Breast epithelium (tissue), 3 donors: ENCODE measurements around the gene REEP1.

Experiments used
- CTCF ChIP-seq, 3 donors: fragments of 450-650 bp; IDR thresholded peaks; one replicate each; pipeline ENCODE4 v1.5.1; 2016 to 2017; ENCODE audit warnings: antibody characterized with exemption in 3 of 3, mild to moderate bottlenecking in 3 of 3, moderate library complexity in 3 of 3
- POLR2A ChIP-seq: fragments of 450-650 bp; IDR thresholded peaks from one replicate; pipeline ENCODE4 v1.6.1; 2016; ENCODE audit warnings: antibody characterized with exemption, mild to moderate bottlenecking, moderate library complexity
- POLR2AphosphoS5 ChIP-seq, 3 donors: sonication (generic); formaldehyde crosslinking; IDR thresholded peaks; one replicate each; pipeline ENCODE4 v1.6.1; 2017; ENCODE audit warnings: antibody characterized with exemption in 3 of 3

GRCh38 chr2:86263956-86264355 is 73.5 kb downstream of the REEP1 start:
- TF ChIP-seq CTCF (IDR thresholded peaks at IDR 0.05), result no peak
- TF ChIP-seq POLR2A, result no peak
- TF ChIP-seq POLR2AphosphoS5 (IDR thresholded peaks at IDR 0.05), result no peak
